Prostate gland (tissue), 2 donors: Measurements from ENCODE around the gene SMIM20. TPM values are rescaled to one million over a fixed set of nuclear protein-coding genes. Genes with fewer than 3 reads are reported as not detected.

Experiments
- DNase-seq: peaks from one replicate; pipeline ENCODE4 v3.0.0-alpha.2; 2019; ENCODE audit warnings: low spot score
- H3K27ac ChIP-seq, 2 donors: fragments of 200-600 bp; sonication (generic); 2 replicates each; pipeline ENCODE4 v1.5.1; 2017 to 2019
- H3K27me3 ChIP-seq: fragments of 200-600 bp; sonication (generic); replicated peaks from 2 replicates; pipeline ENCODE4 v1.5.1; 2019; ENCODE audit not compliant: insufficient read depth
- H3K36me3 ChIP-seq, 2 donors: fragments of 200-600 bp; sonication (generic); 1 replicate in 1 of 2; 2 replicates in 1 of 2; pipeline versions ENCODE4 v1.5.1 to v1.8.1; 2017 to 2019
- H3K4me1 ChIP-seq: fragments of 200-600 bp; sonication (generic); replicated peaks from 2 replicates; pipeline ENCODE4 v1.5.1; 2019
- H3K4me3 ChIP-seq, 2 donors: fragments of 200-600 bp; sonication (generic); 2 replicates each; pipeline ENCODE4 v1.5.1; 2017 to 2019
- H3K9me3 ChIP-seq: fragments of 200-600 bp; sonication (generic); 2 replicates; pipeline ENCODE4 v1.5.1; 2017
- POLR2A ChIP-seq: fragments of 450-650 bp; IDR thresholded peaks from one replicate; pipeline ENCODE4 v1.6.1; 2016; ENCODE audit warnings: antibody characterized with exemption, mild to moderate bottlenecking
- POLR2AphosphoS5 ChIP-seq: sonication (generic); formaldehyde crosslinking; IDR thresholded peaks from one replicate; pipeline ENCODE4 v1.6.1; 2017; ENCODE audit warnings: antibody characterized with exemption
- WGBS: methylation state at CpG from one replicate; pipeline ENCODE4 v1.1.5; 2018; 5-methylcytosine and 5-hydroxymethylcytosine counted together
- intact Hi-C: fragments of 100-400 bp; cut with DNase I; formaldehyde crosslinking; loops from one replicate; pipeline ENCODE4 v1.14.2; 2022
- total RNA-seq, 2 donors: library from RNA; depleted of rRNA; stranded (reverse); fragments of >200 nt; gene quantifications; one replicate each; pipeline ENCODE4 v1.1.0, GENCODE V29; 2016
- TF ChIP-seq, protein P1 (sequence below), 4 experiments: fragments of 200-600 bp in 2 of 4; fragments of 450-650 bp in 2 of 4; sonication (generic) in 2 of 4; IDR thresholded peaks; 1 replicate in 3 of 4; 2 replicates in 1 of 4; pipeline ENCODE4 v1.5.1; 2016 to 2019; ENCODE audit warnings: antibody characterized with exemption in 4 of 4, mild to moderate bottlenecking in 2 of 4, moderate library complexity in 2 of 4

Gene SMIM20
- total RNA-seq, 2 donors from 2014 or later: 34.7 to 35.7 TPM

DNA sequence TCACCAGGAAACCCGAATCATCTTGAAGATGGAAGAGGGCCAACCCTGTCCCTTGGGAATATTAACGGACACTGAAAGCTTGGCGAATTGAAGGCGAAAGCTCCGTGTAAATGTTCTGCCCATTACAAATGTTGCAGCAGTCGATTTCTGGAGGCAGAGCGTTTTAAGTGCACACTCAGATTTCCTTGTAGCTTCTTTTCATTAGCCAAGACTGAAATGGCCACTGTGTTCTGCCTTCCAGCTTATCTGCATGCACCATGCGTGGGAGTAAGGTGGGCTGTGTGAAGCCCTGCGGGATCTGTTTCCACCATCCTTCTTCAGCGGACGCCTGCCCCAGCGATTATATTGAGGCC is 1.3 kb downstream of the SMIM20 start:
- H3K4me3 ChIP-seq: no peak overlapping the region
- DNase-seq: no peak
- no peaks in the 10 kb centered on the region for H3K27me3 ChIP-seq
- 80% methylated on average over 12 of the region's 12 CpGs for WGBS
- H3K36me3 ChIP-seq: no peaks in the 10 kb centered on the region
- H3K4me1 ChIP-seq: no peaks in the 10 kb centered on the region
- no peak overlapping the region for H3K27ac ChIP-seq
- TF ChIP-seq, protein P1, sequence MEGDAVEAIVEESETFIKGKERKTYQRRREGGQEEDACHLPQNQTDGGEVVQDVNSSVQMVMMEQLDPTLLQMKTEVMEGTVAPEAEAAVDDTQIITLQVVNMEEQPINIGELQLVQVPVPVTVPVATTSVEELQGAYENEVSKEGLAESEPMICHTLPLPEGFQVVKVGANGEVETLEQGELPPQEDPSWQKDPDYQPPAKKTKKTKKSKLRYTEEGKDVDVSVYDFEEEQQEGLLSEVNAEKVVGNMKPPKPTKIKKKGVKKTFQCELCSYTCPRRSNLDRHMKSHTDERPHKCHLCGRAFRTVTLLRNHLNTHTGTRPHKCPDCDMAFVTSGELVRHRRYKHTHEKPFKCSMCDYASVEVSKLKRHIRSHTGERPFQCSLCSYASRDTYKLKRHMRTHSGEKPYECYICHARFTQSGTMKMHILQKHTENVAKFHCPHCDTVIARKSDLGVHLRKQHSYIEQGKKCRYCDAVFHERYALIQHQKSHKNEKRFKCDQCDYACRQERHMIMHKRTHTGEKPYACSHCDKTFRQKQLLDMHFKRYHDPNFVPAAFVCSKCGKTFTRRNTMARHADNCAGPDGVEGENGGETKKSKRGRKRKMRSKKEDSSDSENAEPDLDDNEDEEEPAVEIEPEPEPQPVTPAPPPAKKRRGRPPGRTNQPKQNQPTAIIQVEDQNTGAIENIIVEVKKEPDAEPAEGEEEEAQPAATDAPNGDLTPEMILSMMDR (IDR thresholded peaks at IDR 0.05): no peak
- TF ChIP-seq POLR2AphosphoS5: no peak
- no peak for TF ChIP-seq POLR2A
- H3K9me3 ChIP-seq: no peaks in the 10 kb centered on the region
- intact Hi-C loops: loop anchor here (10.0 kb wide), 1 partner anchor 399 kb away; no protein-coding TSS in a partner anchor

DNA sequence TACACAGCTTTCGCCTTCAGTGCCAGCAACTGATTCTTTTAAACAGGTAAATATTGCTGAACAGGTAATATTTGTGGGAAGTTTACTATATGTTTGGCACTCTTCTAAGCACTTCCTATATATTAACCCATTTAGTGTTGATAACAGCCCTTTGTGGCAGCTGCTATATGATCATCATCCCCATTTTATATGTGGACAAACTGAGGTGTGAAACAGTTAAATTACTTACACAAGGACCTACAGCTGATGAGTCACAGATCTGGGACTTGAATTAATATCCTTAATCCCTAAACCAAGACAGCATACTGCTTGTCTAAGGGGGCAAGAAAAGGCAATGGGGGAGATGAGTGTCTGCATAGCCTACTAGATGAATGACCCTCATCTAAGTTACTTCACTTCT is 2.9 kb downstream of the SMIM20 start:
- H3K4me3 ChIP-seq: no peak overlapping the region
- TF ChIP-seq POLR2AphosphoS5: no peak
- no peak for TF ChIP-seq POLR2A
- TF ChIP-seq, protein P1 (IDR thresholded peaks at IDR 0.05): no peak
- H3K9me3 ChIP-seq: no peaks in the 10 kb centered on the region
- WGBS: 100% methylated on average over 1 of the region's 1 CpG
- no peak for DNase-seq
- no peaks in the 10 kb centered on the region for H3K4me1 ChIP-seq
- H3K27ac ChIP-seq: no peak overlapping the region
- no peaks in the 10 kb centered on the region for H3K36me3 ChIP-seq
- intact Hi-C loops: loop anchor here (10.0 kb wide), 1 partner anchor 398 kb away; no protein-coding TSS in a partner anchor
- no peaks in the 10 kb centered on the region for H3K27me3 ChIP-seq

DNA sequence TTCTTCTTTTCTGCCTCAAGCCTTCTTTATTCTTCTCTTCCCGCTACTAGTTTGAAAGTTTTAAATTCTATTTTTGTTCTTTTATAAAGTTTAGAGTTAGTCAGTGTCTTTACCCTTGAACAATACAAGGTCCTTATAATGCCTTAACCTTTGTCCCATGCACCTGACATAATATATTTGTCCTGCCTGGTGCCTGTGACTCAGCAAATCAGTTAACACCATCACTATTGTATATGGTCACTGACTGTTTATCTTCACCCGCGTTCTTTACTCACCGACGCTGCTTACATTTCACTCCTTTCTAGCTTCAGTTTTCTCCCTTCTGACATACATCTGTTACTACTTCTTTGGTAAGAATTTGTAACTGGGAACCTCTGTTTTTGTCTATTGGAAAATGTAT is 5.7 kb downstream of the SMIM20 start:
- no peak for DNase-seq
- H3K27me3 ChIP-seq: no peaks in the 10 kb centered on the region
- H3K36me3 ChIP-seq: no peaks in the 10 kb centered on the region
- TF ChIP-seq POLR2A (no peak), POLR2AphosphoS5 (no peak)
- TF ChIP-seq, protein P1 (IDR thresholded peaks at IDR 0.05): no peak
- no peaks in the 10 kb centered on the region for H3K9me3 ChIP-seq
- no peak overlapping the region for H3K27ac ChIP-seq
- intact Hi-C loops: loop anchor here (10.0 kb wide), 1 partner anchor 395 kb away; no protein-coding TSS in a partner anchor
- 64% methylated on average over 5 of the region's 5 CpGs for WGBS
- H3K4me3 ChIP-seq: no peak overlapping the region
- no peaks in the 10 kb centered on the region for H3K4me1 ChIP-seq

DNA sequence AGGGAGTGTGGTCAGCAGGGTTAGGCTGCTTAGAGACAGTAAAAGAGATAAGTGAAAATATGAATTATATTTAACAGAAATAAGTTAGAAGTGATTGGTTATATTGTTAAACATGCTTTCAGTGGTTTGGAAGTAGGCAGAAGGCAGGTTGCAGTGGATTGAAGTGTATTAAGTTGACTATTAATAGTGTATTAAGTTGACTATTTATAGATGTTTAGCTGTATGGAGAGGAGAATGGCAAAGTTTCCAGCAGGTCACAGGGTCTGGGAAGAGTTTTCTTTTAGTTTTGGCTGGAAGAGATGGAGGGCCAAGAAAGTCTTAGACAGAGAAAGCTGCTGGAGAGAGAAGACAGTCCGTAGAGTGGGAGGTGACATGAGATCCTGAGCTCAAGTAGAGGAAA is 7.9 kb downstream of the SMIM20 start:
- TF ChIP-seq, protein P1 (IDR thresholded peaks at IDR 0.05): no peak
- no peak for TF ChIP-seq POLR2A
- no peak for TF ChIP-seq POLR2AphosphoS5
- no peak for DNase-seq

DNA sequence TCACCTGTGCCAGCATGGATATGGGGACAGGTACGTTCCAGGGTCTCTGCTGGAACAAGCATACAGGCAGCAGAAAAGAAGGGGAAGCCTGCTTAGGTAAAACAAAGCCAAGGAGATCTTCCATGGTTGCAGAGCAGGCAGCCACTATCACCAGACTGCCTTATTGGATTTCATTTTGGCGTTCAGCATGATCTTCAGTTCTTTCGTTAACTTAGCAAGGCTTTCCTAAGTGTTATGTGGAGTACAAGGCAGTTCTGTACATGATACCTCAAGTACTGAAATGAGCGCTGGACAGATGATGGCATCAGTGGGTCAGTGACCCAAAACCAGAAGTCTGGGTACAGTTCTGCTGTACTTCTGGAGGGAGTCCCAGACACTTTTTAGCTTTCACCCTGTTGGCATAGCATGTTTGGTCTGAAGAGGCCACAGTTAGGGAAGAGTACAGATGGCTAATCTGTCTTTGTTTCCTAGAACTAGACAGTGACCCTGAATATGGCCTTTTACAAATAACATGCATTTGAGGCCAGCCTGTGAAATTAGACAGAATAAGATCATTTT is 8.9 kb downstream of the SMIM20 start:
- Histone ChIP-seq H3K36me3 (no peaks in the 10 kb centered on the region), H3K27ac (no peak overlapping the region), H3K9me3 (no peaks in the 10 kb centered on the region), H3K4me1 (no peaks in the 10 kb centered on the region), H3K27me3 (no peaks in the 10 kb centered on the region), H3K4me3 (no peak overlapping the region)
- TF ChIP-seq, protein P1 (IDR thresholded peaks at IDR 0.05): no peak
- TF ChIP-seq POLR2A: no peak
- no peak for TF ChIP-seq POLR2AphosphoS5
- 92% methylated on average over 4 of the region's 4 CpGs for WGBS
- intact Hi-C loops: no loop called here
- DNase-seq: no peak

More for the DNA sequence above, 7.9 kb downstream of the SMIM20 start:
- H3K4me3 ChIP-seq: no peak overlapping the region
- H3K4me1 ChIP-seq: no peaks in the 10 kb centered on the region
- no peaks in the 10 kb centered on the region for H3K36me3 ChIP-seq
- no peaks in the 10 kb centered on the region for H3K27me3 ChIP-seq
- no peaks in the 10 kb centered on the region for H3K9me3 ChIP-seq
- H3K27ac ChIP-seq: no peak overlapping the region
- 96% methylated on average over 1 of the region's 1 CpG for WGBS
- intact Hi-C loops: no loop called here
